Forelimb muscle (tissue), 1 donor: Measurements from ENCODE around the gene GAGE10. TPM values are rescaled to one million over a fixed set of nuclear protein-coding genes. Genes with fewer than 3 reads are reported as not detected.
"Not testable (repeated sequence)": the region's sequence is repeated elsewhere in the genome, so short reads cannot be mapped to it uniquely, and the experiment has no call there.

Experiments used
- DNase-seq: peaks from one replicate; pipeline ENCODE4 v3.0.0-alpha.2; 2013; ENCODE audit warnings: low read depth
- polyA plus RNA-seq: library from polyadenylated mRNA; unstranded; fragments of 120-200 nt; gene quantifications from one replicate; pipeline ENCODE4 v1.2.1, GENCODE V29; 2013; ENCODE audit not compliant: insufficient read length

Gene GAGE10
- polyA plus RNA-seq, 1 donor = not detected

- DNase-seq = no peak
Measured at GRCh38 chrX:49276207-49276606, 27.2 kb upstream of the GAGE10 start.

DNA sequence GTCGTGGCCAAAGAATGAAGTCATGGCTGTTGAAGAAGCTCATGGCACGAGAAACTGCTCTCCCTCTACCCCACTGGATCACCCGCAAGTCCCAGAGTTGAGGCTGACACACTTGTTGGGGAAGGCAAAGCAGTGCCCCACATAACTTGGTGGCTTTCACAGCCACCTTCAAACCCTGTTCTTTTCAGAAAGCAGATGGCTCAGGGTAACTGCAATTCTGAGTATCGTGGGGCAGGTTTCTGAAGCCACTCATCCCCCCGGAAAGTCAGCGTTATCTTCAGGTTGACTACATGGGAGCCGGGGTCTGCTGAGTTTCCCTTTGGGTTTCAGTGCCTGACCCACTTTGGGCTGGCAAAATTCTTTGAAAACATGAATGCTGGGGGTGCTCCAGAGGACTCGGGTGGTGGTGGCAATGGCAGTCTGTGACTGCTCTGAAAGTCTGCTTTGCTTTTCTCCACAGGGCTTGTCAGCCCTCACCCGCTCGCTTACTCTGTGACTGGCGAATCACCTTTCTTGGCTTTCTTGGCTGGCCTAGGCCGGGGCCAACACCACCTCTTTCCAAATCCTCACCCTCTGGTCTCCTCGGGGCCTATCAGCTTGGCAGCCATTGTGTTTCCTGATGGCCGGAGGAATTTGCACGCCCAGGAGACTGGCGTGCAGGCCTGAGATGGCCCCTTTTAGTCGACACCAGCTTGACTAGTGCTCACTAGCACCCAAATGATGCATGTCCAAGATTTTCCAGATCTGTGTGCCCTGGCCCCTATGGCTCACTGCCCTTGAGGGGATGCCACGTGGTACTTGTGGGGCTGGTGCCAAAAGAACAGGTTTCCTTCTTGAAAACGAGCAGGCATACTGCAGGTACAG, 26.5 kb upstream of the GAGE10 start:
- DNase-seq = no peak

GRCh38 chrX:49277535-49277830, 26.0 kb upstream of the GAGE10 start:
- DNase-seq = no peak

GRCh38 chrX:49278081-49278480, 25.4 kb upstream of the GAGE10 start:
- no peak for DNase-seq

- no peak for DNase-seq
Measured at GRCh38 chrX:49282647-49283011, 20.8 kb upstream of the GAGE10 start.

GRCh38 chrX:49284212-49284611, 19.2 kb upstream of the GAGE10 start:
- no peak for DNase-seq

GRCh38 chrX:49286136-49286535, 17.3 kb upstream of the GAGE10 start:
- DNase-seq = no peak

- no peak for DNase-seq
Measured at GRCh38 chrX:49286581-49286980, 16.9 kb upstream of the GAGE10 start.

DNA sequence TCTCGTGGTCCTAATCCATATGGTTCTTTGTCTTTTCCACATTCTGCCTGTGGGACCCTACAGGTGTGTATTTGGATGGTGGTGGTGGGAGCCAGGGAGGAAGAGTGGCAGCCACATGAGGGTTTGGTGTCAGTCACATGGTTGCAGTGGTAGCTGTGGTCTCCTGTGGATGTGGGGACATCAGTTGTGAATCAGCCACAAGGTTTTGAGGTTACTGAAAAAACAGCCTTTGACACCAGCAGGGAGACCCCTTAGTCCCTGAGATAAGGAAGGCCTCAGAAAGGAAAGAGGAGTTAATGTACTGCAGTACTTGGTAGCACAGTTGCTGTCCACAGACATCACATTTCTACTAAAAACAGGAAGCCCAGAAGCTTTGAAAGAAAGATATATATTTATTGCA, 15.8 kb upstream of the GAGE10 start:
- no peak for DNase-seq

GRCh38 chrX:49290215-49290614, 13.2 kb upstream of the GAGE10 start:
- no peak for DNase-seq

DNA sequence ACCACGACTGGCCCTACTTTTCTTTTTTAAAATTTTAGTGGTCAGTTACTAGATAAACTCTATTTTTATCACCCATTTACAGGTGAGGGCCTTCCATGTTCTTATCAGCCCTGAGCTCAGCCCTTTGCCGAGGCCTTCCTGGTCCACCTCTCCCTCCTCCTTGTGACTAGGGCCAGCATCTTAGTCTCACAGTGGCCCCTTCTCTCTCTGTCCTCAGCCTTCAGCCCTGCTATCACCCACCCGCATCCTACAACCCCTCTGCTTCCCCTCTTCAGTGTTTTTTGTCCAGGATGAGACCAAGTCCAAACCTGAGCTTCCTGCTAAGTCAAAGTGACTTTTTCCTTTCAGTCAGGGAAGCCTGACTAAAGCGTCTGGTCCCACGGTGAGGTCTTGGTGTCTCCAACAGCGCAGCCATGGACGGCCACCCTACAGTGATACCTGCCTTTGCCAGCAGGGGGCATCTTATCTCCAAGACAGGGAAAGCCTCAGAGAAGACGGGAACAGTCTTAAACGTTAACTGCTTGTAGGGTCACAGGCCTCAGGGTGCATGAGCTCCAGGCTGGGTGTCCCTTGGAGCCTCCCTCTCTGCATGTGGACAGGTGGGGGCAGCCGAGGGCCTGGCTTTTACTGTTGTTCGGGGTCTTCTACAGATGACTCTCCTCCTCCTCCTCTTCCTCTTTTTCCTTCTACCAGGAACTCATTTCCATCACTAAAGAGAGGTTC, 11.7 kb upstream of the GAGE10 start:
- DNase-seq = no peak

DNA sequence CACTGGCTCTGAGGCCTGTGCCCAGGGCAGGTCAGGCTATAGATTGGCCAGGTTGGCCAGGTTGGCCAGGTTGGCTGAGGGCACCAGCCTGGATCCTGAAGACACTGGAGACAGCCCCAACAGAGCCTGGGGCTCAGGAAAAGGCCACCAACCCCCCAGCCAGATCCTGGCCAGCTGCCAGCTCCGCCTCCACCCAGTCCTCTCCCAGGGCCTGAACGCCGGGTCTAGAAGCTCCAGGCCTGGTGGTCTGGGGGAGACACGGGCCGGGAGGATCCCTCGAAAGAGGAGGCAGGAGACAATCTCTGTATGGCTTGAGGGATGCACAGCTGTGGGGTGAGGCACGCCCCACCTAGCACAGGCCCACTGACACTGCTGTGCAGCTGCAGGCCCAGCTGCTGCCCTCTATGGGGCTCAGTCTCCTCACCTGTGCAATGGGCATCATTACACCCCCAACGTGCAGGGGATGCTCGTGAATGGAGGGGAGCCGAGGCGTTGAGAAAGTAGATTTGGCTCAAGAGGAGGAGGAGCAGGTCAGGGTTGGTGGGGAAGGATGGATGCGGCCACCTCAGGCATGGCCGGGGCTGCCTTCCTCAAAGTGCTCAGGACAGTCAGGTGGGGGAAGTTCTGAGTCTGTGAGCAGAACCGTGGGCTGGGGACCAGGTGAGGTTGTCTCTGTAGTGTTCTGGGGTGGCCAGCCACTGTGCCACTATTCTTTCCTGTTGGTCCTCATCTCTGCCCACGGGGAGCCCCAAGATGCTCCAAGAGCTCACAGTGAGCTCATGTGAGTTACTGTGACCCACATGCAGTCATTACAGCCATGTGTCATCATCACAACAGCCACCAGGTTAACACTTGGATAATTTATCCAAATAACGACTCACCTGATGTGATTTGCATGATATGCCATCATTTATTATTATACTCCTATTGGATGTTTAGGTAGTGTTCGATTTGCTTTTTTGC, 10.8 kb upstream of the GAGE10 start:
- no peak for DNase-seq

- DNase-seq = not testable (repeated sequence)
Measured at GRCh38 chrX:49299293-49299692, 4.2 kb upstream of the GAGE10 start.

- DNase-seq = no peak
Measured at GRCh38 chrX:49300703-49301102, 2.7 kb upstream of the GAGE10 start.

DNA sequence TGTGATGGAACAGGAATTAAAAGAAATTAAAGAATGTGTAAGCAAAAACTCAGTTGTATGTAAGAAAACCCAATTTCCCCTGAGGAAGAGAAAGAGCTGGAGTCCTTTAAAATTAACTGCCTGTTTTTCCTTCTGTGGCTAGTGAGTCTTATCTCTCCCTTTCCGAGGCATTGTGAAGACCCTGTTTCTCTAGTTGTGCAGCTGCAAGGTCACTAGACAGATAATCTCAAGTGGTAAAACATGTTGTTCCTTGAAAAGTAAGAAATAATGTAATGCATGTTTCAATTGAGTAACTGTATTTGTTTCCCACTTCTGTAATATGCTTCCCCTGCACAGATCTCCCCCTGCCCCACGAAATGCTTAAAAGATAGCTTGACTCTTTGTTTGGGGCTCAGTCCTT, 4.3 kb downstream of the GAGE10 start:
- not testable (repeated sequence) for DNase-seq

DNA sequence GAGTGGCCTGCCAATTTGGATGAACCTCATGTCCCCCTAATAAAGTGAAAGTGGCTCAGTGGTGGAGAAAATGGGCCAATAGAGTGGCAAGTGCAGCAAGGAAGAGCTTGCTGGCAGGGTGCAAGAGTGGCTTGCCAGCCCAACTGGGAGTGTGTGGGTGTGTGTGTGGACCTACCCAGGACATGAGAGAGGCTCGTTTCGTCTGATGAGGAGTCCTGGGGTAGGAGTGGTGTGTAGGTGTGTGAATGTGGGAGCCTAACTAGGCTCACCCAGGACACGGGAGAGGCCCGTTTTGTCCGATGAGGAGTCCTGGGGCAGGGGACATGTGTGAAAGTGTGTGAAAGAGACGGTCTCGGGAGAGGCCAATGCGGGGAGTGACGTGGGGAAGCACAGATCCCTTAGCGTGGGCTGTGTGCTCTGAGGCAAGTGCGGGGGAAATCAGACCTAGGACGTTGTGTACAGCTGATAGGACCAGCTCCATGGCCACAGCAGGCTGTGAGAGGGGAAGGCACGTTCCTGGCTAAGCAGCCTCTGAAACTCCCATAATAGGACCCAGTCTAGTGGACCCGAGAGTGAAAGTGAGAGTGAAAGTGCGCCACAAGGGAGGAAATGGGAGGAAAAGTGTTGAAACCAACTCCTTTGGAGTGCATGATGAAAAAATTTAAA, 5.3 kb downstream of the GAGE10 start:
- no peak for DNase-seq

DNA sequence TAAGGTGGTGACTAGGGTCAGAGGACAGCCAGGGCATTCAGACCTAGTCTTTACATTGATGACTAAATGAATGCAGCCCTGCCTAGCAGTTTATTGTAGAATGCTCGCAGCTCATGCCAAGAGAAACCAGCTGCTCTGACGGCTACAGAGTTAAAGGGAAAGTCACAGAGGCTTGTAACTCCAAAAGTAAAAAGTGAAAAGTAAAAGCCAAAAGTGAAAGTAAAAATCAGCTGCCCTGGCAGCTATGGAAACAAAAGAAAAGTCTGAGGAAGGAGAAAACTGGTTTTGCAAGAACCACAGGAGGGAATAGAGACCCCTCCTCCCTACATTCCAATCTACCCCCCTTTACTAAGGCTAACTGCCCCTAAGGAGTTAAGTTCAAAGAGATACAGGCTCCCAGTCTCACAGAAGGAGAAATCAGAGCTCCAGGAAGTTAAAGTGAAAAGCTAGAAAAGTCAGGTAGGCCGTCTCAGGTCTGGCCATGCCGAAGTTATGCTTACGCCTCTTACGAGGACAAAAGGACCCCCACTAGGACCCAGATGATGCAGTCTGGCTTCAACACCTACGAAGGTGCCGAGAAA, 6.0 kb downstream of the GAGE10 start:
- no peak for DNase-seq

GRCh38 chrX:49310371-49310770, 6.9 kb downstream of the GAGE10 start:
- DNase-seq = no peak

GRCh38 chrX:49312176-49312575, 8.7 kb downstream of the GAGE10 start:
- DNase-seq = no peak

DNA sequence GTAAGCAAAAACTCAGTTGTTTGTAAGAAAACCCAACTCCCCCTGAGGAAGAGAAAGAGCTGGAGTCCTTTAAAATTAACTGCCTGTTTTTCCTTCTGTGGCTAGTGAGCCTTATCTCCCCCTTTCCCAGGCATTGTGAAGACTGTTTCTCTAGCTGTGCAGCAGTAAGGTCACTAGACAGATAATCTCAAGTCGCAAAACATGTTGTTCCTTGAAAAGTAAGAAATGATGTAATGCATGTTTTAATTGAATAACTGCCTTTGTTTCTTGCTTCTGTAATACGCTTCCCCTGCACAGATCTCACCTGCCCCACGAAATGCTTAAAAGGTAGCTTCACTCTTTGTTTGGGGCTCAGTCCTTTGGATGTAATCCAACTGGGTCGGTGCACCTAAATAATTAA, 12.6 kb downstream of the GAGE10 start:
- DNase-seq = no peak

GRCh38 chrX:49321737-49322136, 18.3 kb downstream of the GAGE10 start, which contains the start of gene GAGE12J:
TSS of gene GAGE12J (plus strand) at chrX:49322037. CDS start at chrX:49323194, 1,157 bp downstream.
- not testable (repeated sequence) for DNase-seq
